ENCODE results near the gene TBCK.

The TBCK gene

GRCh38 chr4:106287353-106287969, 28.5 kb downstream of the TBCK start:
- no peak for DNase-seq (ENCODE audit: low read depth in 2 of 3, low spot score in 1 of 3)

GRCh38 chr4:106286611-106287010, 29.4 kb downstream of the TBCK start:
- no peak for DNase-seq (ENCODE audit: low read depth in 2 of 3, low spot score in 1 of 3)

GRCh38 chr4:106284227-106284626, 31.8 kb downstream of the TBCK start:
- no peak for DNase-seq (ENCODE audit: low read depth in 2 of 3, low spot score in 1 of 3)

- DNase-seq (ENCODE audit: low read depth in 2 of 3, low spot score in 1 of 3), result no peak
Measured at GRCh38 chr4:106277140-106277675, 38.8 kb downstream of the TBCK start.

- no peak for DNase-seq (ENCODE audit: low read depth in 2 of 3, low spot score in 1 of 3)
Measured at GRCh38 chr4:106273831-106274230, 42.2 kb downstream of the TBCK start.

- no peak for DNase-seq (ENCODE audit: low read depth in 2 of 3, low spot score in 1 of 3)
Measured at GRCh38 chr4:106270736-106271135, 45.3 kb downstream of the TBCK start.

GRCh38 chr4:106269711-106270110, 46.3 kb downstream of the TBCK start:
- no peak for DNase-seq (ENCODE audit: low read depth in 2 of 3, low spot score in 1 of 3)

- no peak for DNase-seq (ENCODE audit: low read depth in 2 of 3, low spot score in 1 of 3)
Measured at GRCh38 chr4:106268786-106269185, 47.2 kb downstream of the TBCK start.

- no peak for DNase-seq (ENCODE audit: low read depth in 2 of 3, low spot score in 1 of 3)
Measured at GRCh38 chr4:106266201-106266600, 49.8 kb downstream of the TBCK start.

- DNase-seq (ENCODE audit: low read depth in 2 of 3, low spot score in 1 of 3), result no peak
Measured at GRCh38 chr4:106264331-106264728, 51.7 kb downstream of the TBCK start.

GRCh38 chr4:106263594-106264330, 52.2 kb downstream of the TBCK start:
- no peak for DNase-seq (ENCODE audit: low read depth in 2 of 3, low spot score in 1 of 3)

- no peak for DNase-seq (ENCODE audit: low read depth in 2 of 3, low spot score in 1 of 3)
Measured at GRCh38 chr4:106261980-106262379, 54.0 kb downstream of the TBCK start.

GRCh38 chr4:106258145-106259045, 57.6 kb downstream of the TBCK start:
- DNase-seq (ENCODE audit: low read depth in 2 of 3, low spot score in 1 of 3), result no peak

- no peak for DNase-seq (ENCODE audit: low read depth in 2 of 3, low spot score in 1 of 3)
Measured at GRCh38 chr4:106256190-106256589, 59.8 kb downstream of the TBCK start.

- no peak for DNase-seq (ENCODE audit: low read depth in 2 of 3, low spot score in 1 of 3)
Measured at GRCh38 chr4:106255195-106255594, 60.8 kb downstream of the TBCK start.

GRCh38 chr4:106253364-106254129, 62.5 kb downstream of the TBCK start:
- DNase-seq (ENCODE audit: low read depth in 2 of 3, low spot score in 1 of 3), result no peak

GRCh38 chr4:106247600-106247999, 68.4 kb downstream of the TBCK start:
- no peak for DNase-seq (ENCODE audit: low read depth in 2 of 3, low spot score in 1 of 3)

- DNase-seq (ENCODE audit: low read depth in 2 of 3, low spot score in 1 of 3), result no peak
Measured at GRCh38 chr4:106246441-106246840, 69.6 kb downstream of the TBCK start.

- no peak for DNase-seq (ENCODE audit: low read depth in 2 of 3, low spot score in 1 of 3)
Measured at GRCh38 chr4:106245176-106245575, 70.8 kb downstream of the TBCK start.

- DNase-seq (ENCODE audit: low read depth in 2 of 3, low spot score in 1 of 3), result no peak
Measured at GRCh38 chr4:106240699-106241098, 75.3 kb downstream of the TBCK start.

Data from stimulated activated CD4-positive, alpha-beta T cell treated with anti-CD3 and anti-CD28 coated beads, Interleukin-12 subunit alpha, Interleukin-12 subunit beta, amount 100 ng/mL, for 48 hours (primary cell).